ENCODE measurements around the gene ALG14. TPM values are rescaled to one million over a fixed set of nuclear protein-coding genes. Genes with fewer than 3 reads are reported as not detected.

The ALG14 gene
- total RNA-seq, 1 experiment from 2014 or later = 5.7 TPM

DNA sequence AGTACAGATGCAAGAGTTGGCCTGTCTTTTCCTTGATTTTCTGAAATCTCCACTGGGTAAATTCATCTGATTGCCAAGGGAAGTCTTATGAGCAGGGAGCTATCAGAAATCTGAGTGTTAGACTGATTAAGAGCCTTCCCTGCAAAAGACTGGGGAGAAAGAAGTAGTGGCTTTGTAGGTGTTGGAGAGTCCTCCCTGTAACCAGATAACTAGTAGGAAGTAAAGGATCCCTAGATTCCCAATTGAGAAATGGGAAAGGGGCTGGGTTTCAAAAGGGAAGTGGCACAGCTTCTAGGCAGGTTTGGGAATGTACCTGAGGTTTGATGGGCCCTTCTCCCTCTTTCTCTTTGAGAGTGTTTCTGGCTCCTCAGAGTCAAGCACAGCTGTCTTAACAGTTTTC is 46.5 kb upstream of the ALG14 start:
- H3K9ac ChIP-seq (ENCODE audit: low read length) = no peak overlapping the region
- no peak for ATAC-seq
- ChIA-PET CTCF (no interaction called here), POLR2A (no interaction called here), RAD21 (ENCODE audit: low non-redundant PET in 1 of 2, low total read pairs in 2 of 2, uncharacterized antibody in 2 of 2, unreplicated experiment in 2 of 2) (no interaction called here)
- no TSS peak for BruUV-seq (replicated peaks)
- no peaks in the 10 kb centered on the region for H3K27me3 ChIP-seq (ENCODE audit: insufficient read depth, low read length)
- no peak overlapping the region for H3K4me2 ChIP-seq (ENCODE audit: low read length)
- H3K4me3 ChIP-seq (replicated peaks in 1 of 2; ENCODE audit: low read depth in 1 of 2, low read length in 2 of 2) = no peak overlapping the region
- H3K9me3 ChIP-seq (ENCODE audit: control insufficient read depth in 1 of 2, insufficient read depth in 1 of 2, low read depth in 1 of 2, low read length in 2 of 2) = no peaks in the 10 kb centered on the region
- TF ChIP-seq RAD21 (IDR thresholded peaks at IDR 0.05; ENCODE audit: low read depth) = no peak
- no peak for TF ChIP-seq CTCF (IDR thresholded peaks at IDR 0.05 in 2 of 3, conservative IDR thresholded peaks at IDR 0.05 in 1 of 3; ENCODE audit: borderline replicate concordance in 1 of 3, insufficient read depth in 1 of 3, low read depth in 2 of 3, low read length in 2 of 3)
- TF ChIP-seq MAX (IDR thresholded peaks at IDR 0.05) = no peak
- TF ChIP-seq, protein P1, sequence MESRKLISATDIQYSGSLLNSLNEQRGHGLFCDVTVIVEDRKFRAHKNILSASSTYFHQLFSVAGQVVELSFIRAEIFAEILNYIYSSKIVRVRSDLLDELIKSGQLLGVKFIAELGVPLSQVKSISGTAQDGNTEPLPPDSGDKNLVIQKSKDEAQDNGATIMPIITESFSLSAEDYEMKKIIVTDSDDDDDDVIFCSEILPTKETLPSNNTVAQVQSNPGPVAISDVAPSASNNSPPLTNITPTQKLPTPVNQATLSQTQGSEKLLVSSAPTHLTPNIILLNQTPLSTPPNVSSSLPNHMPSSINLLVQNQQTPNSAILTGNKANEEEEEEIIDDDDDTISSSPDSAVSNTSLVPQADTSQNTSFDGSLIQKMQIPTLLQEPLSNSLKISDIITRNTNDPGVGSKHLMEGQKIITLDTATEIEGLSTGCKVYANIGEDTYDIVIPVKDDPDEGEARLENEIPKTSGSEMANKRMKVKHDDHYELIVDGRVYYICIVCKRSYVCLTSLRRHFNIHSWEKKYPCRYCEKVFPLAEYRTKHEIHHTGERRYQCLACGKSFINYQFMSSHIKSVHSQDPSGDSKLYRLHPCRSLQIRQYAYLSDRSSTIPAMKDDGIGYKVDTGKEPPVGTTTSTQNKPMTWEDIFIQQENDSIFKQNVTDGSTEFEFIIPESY (IDR thresholded peaks at IDR 0.05; ENCODE audit: extremely low read depth, insufficient replicate concordance, low read length) = no peak
- TF ChIP-seq SIN3A (IDR thresholded peaks at IDR 0.05; ENCODE audit: low read depth) = no peak
- no peak for TF ChIP-seq SP1 (IDR thresholded peaks at IDR 0.05; ENCODE audit: low read depth)
- TF ChIP-seq SRF (IDR thresholded peaks at IDR 0.05; ENCODE audit: low read depth) = no peak
- no peak for TF ChIP-seq ELF1 (IDR thresholded peaks at IDR 0.05; ENCODE audit: borderline replicate concordance, low read depth)
- TF ChIP-seq YY1 (IDR thresholded peaks at IDR 0.05; ENCODE audit: extremely low read depth, insufficient replicate concordance, low read depth, low read length) = no peak
- no peak for TF ChIP-seq EZH2 (IDR thresholded peaks at IDR 0.05)
- no peaks in the 10 kb centered on the region for H3K9me2 ChIP-seq (ENCODE audit: insufficient read depth)
- DNase-seq (ENCODE audit: low read depth, low spot score) = no peak
- H2AFZ ChIP-seq (ENCODE audit: low read depth, low read length, poor library complexity, severe bottlenecking) = no peak overlapping the region
- no peaks in the 10 kb centered on the region for H3K36me3 ChIP-seq (ENCODE audit: control insufficient read depth in 1 of 2, insufficient read depth in 2 of 2, low read length in 2 of 2)
- no peak overlapping the region for H3K27ac ChIP-seq (ENCODE audit: low read depth, low read length)
- no peaks in the 10 kb centered on the region for H4K20me1 ChIP-seq (ENCODE audit: insufficient read depth)
- peaks cover 7 to 18% of the 10 kb centered on the region in 2 experiments; a peak in 3 of 4 replicates for H3K4me1 ChIP-seq (ENCODE audit: control insufficient read depth in 1 of 2, insufficient read depth in 2 of 2, low read length in 2 of 2)
- intact Hi-C loops (cut with micrococcal nuclease) = no loop called here
- H3K79me2 ChIP-seq (ENCODE audit: insufficient read depth, low read length) = peaks cover 5% of the 10 kb centered on the region; the same call in 1 of the 2 replicates

Measured in HCT116 (cell line).